NCI-H1694 (cell line): Measurements from ENCODE around the gene CENATAC.
"Not testable (repeated sequence)": the region's sequence is repeated elsewhere in the genome, so short reads cannot be mapped to it uniquely, and the experiment has no call there.

ENCODE experiments used
- DNase-seq: peaks from one replicate; lab custom pipeline; 2025; lab: John Stamatoyannopoulos, UW

The CENATAC gene

GRCh38 chr11:118997627-118998387, at the start of gene CENATAC:
Gene CENATAC, plus strand, starts transcription at chr11:118998138. Its CDS starts 60 bp downstream, at chr11:118998198.
- peak; percentile 19 for DNase-seq

DNA sequence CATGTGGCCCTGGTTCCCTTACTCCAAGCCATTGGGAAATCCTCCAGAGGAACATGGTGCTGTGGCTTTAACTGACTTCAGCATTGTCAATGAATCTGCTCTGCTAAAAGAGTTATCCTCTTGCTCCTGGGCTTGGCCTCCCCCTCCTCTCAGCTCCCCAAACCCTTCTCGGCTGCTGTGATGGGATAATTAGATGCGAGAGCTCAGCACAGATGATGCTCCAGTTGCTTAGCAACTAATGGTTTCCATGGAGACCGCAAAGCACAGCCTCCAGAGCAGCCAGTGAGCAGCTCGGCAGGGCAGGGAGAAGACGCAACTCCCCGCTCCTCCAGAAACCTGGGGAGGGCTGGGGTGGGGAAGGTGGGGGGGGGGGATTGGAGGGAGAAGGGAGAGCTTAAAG, 44.7 kb upstream of the CENATAC start:
- DNase-seq = peak; percentile 7

GRCh38 chr11:118953976-118954375, 44.0 kb upstream of the CENATAC start:
- not testable (repeated sequence) for DNase-seq

DNA sequence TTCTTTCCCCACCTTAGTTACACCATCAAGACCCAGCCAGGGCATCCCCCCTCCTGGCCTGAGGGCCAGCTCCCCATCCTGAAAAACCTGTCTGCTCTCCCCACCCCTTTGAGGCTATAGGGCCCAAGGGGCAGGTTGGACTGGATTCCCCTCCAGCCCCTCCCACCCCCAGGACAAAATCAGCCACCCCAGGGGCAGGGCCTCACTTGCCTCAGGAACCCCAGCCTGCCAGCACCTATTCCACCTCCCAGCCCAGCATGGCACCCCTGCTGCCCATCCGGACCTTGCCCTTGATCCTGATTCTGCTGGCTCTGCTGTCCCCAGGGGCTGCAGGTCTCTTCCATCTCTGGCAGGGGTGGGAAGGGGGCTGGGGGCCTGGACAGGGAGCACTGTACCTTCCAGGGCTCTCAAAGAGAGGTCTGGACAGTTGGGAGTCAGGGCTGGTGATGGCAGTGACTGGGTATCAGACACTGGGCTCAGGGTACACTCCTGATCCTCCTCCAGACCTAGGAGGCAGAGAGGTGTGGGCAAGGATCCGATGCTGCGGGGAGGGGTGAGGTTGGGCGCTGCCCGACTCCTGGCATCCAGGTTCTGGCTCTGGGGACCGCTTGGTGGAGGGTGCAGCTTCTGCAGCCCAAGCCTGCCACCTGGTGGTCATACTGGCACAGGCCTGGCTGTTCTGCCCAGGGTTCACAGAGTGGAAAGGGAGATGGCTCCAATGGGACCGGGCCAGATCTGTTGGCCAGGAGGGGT, 41.7 kb upstream of the CENATAC start, which contains the start of gene UPK2:
TSS of gene UPK2 (plus strand) at position 205 of the 753 bp plus-strand sequence. CDS start at position 258, 53 bp downstream.
- DNase-seq = peak; percentile 1

DNA sequence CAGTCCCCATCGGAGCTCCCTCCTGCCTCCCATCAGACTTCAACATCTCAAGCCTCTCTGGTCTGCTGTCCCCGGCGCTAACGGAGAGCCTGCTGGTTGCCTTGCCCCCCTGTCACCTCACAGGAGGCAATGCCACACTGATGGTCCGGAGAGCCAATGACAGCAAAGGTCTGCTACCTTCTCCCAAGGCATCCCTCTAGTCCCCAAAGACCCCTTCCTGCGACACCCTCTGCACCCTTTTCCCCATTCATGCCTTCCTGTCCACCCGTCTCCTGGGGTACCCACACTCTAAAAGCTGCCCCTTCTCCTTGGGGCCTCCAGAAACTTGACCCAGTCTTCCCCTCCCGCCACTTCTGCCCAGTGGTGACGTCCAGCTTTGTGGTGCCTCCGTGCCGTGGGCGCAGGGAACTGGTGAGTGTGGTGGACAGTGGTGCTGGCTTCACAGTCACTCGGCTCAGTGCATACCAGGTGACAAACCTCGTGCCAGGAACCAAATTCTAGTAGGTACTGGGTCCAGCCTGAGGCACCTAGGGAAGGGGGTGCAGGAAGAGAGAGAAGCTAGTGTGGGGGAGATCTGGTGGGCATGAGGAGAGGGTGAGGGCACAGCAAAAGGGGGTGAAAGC, 41.0 kb upstream of the CENATAC start:
- no peak for DNase-seq

- DNase-seq = no peak
Measured at GRCh38 chr11:118957549-118957948, 40.4 kb upstream of the CENATAC start.

DNA sequence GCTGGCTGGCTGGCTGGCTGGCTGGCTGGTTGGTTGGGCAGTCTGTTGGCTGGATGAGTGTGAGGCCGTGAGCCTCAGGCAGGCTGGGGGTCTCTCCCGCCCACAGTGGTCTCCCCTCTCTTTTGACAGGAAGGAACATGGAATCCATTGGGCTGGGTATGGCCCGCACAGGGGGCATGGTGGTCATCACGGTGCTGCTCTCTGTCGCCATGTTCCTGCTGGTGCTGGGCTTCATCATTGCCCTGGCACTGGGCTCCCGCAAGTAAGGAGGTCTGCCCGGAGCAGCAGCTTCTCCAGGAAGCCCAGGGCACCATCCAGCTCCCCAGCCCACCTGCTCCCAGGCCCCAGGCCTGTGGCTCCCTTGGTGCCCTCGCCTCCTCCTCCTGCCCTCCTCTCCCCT, 40.0 kb upstream of the CENATAC start:
- no peak for DNase-seq

DNA sequence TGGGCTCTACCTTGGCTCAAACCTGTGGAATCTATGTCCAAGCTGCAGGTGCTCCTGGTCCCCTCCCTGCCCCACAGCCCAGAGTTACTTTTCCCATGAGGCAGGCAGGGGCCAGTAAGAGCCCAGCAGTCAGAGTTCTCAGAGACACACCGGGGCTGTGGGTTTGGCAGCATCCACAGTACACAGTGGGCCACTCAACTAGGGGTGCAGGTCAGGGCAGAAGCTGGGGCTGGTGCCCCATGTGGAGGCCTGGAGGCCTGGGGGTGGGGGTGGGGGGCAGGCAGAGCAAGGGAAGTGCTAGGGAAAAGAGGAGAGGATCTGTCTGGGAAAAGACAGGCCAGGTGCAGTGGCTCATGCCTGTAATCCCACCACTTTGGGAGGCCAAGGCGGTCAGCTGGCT, 39.4 kb upstream of the CENATAC start:
- DNase-seq = no peak

GRCh38 chr11:118961189-118961588, 36.7 kb upstream of the CENATAC start:
- no peak for DNase-seq

GRCh38 chr11:118961591-118961990, 36.3 kb upstream of the CENATAC start:
- DNase-seq = no peak

GRCh38 chr11:118969508-118969907, 28.4 kb upstream of the CENATAC start:
- DNase-seq = not testable (repeated sequence)

DNA sequence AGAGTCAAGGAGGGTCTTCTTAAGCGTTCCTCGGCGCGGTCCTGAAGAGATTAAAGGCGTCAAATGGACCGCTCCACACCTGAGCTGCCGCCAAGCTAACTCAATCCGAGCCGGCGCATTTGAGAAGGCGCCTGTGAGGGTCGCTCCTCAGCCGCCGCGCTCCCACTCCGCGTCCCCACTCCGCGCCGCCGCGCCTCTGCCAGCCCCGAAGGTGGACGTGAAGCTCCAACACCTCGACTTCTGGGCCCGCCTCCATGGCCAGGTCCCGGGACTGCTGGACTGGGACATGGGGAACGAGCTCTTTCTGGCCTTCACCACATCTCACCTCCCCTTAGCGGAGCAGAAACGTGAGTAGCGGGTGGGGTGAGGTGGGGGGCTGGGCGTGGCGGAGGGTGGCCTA, 26.3 kb upstream of the CENATAC start, which contains the start of gene FOXR1:
TSS of gene FOXR1 (plus strand) at position 116 of the 400 bp plus-strand sequence. CDS start at position 287, 171 bp downstream.
- no peak for DNase-seq

DNA sequence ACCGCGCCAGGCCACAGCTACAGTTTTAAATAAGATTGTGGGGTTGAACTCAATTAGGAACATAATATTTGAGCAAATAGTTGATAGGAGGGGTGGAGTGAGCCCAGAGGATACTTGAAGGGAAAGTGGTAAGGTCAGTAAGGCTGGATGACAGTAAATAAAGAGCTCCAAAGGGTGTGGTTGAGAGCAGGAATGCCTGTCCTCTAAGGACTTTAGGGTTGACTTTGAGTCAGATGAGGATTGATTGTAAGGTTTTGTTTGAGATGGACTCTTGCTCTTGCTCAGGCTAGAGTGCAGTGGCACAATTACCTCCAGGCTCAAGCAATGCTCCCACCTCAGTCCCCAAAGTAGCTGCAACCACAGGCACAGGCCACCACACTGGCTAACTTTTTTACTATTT, 24.0 kb upstream of the CENATAC start:
- no peak for DNase-seq

DNA sequence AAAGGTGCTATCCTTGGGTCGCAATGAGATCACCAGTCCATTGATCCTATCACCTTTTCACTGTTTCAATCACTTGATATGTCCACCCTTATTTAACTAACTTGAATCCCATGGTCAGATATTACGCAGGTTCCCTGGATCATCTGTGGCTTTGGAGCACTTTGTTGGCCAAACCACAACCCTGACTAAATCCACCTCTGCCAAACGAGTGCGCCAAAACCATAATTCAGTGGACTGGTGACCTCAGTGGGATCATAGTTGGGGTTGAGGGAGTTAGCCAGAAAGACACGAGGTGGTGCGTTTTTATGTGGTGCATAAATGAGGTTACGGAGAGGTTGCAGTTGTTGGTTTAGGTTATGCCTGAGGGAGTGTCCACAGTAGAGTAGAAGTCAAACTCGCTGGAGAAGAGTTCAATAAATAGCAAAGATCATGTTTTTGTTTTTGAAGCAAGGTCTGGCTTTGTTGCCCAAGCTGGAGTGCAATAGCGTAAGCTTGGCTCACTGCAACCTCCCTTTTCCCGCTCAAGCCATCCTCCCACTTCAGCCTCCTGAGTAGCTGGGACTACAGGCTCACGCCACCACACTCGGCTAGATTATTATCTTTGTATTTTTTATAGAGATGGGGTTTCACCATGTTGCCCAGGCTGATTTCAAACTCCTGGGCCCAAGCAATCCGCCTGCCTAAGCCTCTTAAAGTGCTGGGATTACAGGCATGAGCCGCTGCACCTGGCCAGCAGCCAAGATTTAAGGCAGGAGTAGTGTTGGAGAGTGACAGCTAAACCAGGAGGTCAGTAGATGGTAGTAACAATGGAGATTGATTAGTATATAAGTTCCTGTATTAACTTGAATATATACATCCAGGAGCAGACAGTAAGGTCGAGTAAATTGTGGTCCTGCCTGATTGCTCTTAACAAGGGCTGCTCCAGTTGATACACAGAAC, 21.9 kb upstream of the CENATAC start:
- no peak for DNase-seq

DNA sequence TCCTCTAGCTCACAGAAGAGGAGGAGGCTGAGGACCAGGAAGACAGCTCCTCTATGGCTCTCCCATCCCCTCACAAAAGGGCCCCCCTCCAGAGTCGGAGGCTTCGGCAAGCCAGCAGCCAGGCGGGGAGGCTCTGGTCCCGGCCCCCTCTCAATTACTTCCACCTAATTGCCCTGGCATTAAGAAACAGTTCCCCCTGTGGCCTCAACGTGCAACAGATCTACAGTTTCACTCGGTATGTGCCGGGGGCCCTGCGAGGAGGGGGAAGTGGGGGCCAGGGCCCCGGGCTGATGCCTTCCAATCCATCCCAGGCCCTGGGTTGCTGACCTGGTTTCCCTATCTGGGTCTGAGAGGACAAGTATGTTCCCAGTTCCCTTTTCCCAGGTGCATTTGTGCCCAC, 18.5 kb upstream of the CENATAC start:
- no peak for DNase-seq

GRCh38 chr11:118980191-118980881, 17.6 kb upstream of the CENATAC start:
- no peak for DNase-seq

DNA sequence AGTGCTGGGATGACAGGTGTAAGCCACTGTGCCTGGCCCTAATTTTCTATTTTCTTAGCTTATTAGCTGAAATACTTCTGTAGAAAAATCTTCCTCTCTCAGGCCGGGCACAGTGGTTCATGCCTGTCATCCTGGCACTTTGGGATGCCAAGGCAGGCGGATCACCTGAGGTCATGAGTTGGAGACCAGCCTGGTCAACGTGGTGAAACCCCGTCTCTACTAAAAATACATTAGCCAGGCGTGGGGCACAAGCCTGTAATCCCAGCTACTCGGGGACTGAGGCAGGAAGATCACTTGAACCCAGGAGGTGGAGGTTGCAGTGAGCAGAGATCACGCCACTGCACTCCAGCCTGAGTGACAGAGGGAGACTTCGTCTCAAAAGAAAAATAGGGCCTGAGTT, 13.6 kb upstream of the CENATAC start:
- DNase-seq = not testable (repeated sequence)

DNA sequence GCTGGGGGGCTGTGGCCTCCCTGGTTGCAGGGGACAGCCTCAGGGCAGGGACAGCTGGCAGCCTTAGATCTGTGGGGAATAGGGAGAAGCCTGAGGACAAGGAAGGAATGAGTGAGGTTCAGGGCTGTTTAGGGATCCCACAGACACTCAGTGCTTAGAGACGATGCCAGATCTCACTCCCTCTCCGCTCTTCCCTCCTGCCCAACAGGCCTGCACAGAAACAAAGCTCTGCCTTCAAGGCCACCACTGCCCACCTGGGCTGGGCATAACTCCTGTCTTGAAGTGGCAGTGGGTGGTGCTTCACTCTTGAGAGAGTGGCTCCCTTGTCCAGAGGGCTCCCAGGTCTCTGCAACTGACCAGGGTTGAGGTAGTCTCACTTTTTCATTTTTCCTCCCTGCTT, 13.1 kb upstream of the CENATAC start:
- no peak for DNase-seq

GRCh38 chr11:118988280-118988679, 9.7 kb upstream of the CENATAC start:
- no peak for DNase-seq

GRCh38 chr11:118991486-118992038, 6.4 kb upstream of the CENATAC start:
- DNase-seq = not testable (repeated sequence)
